IMR-90 (cell line): ENCODE measurements around the gene SYMPK. TPM values are rescaled to one million over a fixed set of nuclear protein-coding genes. Genes with fewer than 3 reads are reported as not detected.

Source experiments
- ATAC-seq: fragments of 200-7000 bp; cut with Tn5 transposase; 2 replicates; pipeline ENCODE4 v1.9.1; 2020; ENCODE audit warnings: low read depth, mild to moderate bottlenecking, moderate library complexity
- BruUV-seq: library from RNA; stranded (reverse); fragments of 400-500 nt; replicated peaks from 2 replicates; lab custom pipeline; 2021; lab: Mats Ljungman, UMichigan
- CTCF ChIA-PET: fragments of 300-600 bp; formaldehyde crosslinking; extraction: SDS; loops from one replicate; lab custom pipeline; 2021; ENCODE audit warnings: antibody characterized with exemption; lab: Yijun Ruan, JAX
- POLR2A ChIA-PET: fragments of 300-600 bp; sonication (Branson Sonifier 250); formaldehyde crosslinking; loops from one replicate; lab custom pipeline; 2022; ENCODE audit warnings: antibody characterized with exemption; ENCODE audit not compliant: unreplicated experiment; lab: Charles Lee
- DNase-seq: peaks from one replicate; pipeline ENCODE4 v3.0.0; 2013
- H2AFZ ChIP-seq: replicated peaks from 2 replicates; pipeline ENCODE3; 2013; ENCODE audit warnings: low read length, mild to moderate bottlenecking; ENCODE audit not compliant: poor library complexity
- H2AK5ac ChIP-seq: 2 replicates; pipeline ENCODE4 v1.6.1; 2013; ENCODE audit warnings: low read depth, low read length, inconsistent platforms
- H2AK9ac ChIP-seq: replicated peaks from 2 replicates; pipeline ENCODE3; 2013; ENCODE audit warnings: mild to moderate bottlenecking, low read depth, low read length, moderate library complexity; ENCODE audit not compliant: poor library complexity
- H2BK120ac ChIP-seq: 2 replicates; pipeline ENCODE4 v1.6.1; 2013; ENCODE audit warnings: low read depth, low read length, inconsistent platforms
- H2BK15ac ChIP-seq: 3 replicates; pipeline ENCODE4 v1.6.1; 2013; ENCODE audit warnings: low read depth, low read length, inconsistent platforms
- H2BK20ac ChIP-seq: 2 replicates; pipeline ENCODE4 v1.6.1; 2013; ENCODE audit warnings: low read depth, mild to moderate bottlenecking, inconsistent platforms, low read length, moderate library complexity
- H2BK5ac ChIP-seq: 2 replicates; pipeline ENCODE4 v1.6.1; 2013; ENCODE audit warnings: mild to moderate bottlenecking, low read depth, low read length, inconsistent platforms; ENCODE audit not compliant: poor library complexity, severe bottlenecking
- H3K14ac ChIP-seq: replicated peaks from 2 replicates; pipeline ENCODE4 v1.6.1; 2013; ENCODE audit warnings: low read depth, low read length, inconsistent platforms
- H3K18ac ChIP-seq: 2 replicates; pipeline ENCODE4 v1.6.1; 2013; ENCODE audit warnings: low read depth, low read length, control low read depth
- H3K23ac ChIP-seq: 2 replicates; pipeline ENCODE4 v1.6.1; 2013; ENCODE audit warnings: low read depth, low read length, inconsistent platforms
- H3K27ac ChIP-seq: 2 replicates; pipeline ENCODE4 v1.5.1; 2013; ENCODE audit warnings: mild to moderate bottlenecking, control low read depth, low read length; ENCODE audit not compliant: insufficient read depth
- H3K27me3 ChIP-seq: 2 replicates; pipeline ENCODE4 v1.6.1; 2013; ENCODE audit warnings: low read length; ENCODE audit not compliant: control insufficient read depth, insufficient read depth
- H3K36me3 ChIP-seq: 2 replicates; pipeline ENCODE4 v1.6.1; 2013; ENCODE audit warnings: low read length, mixed read lengths; ENCODE audit not compliant: control insufficient read depth, insufficient read depth
- H3K4ac ChIP-seq: 2 replicates; pipeline ENCODE4 v1.6.1; 2013; ENCODE audit warnings: low read depth, low read length, inconsistent platforms
- H3K4me1 ChIP-seq: 2 replicates; pipeline ENCODE4 v1.6.1; 2013; ENCODE audit warnings: low read length, mixed read lengths; ENCODE audit not compliant: control insufficient read depth, insufficient read depth
- H3K4me2 ChIP-seq: 2 replicates; pipeline ENCODE4 v1.6.1; 2013; ENCODE audit warnings: low read depth, mild to moderate bottlenecking, control low read depth, low read length, moderate library complexity
- H3K4me3 ChIP-seq: 2 replicates; pipeline ENCODE4 v1.5.1; 2013; ENCODE audit warnings: low read depth, mild to moderate bottlenecking, control low read depth, low read length, moderate library complexity; ENCODE audit not compliant: insufficient read depth
- H3K56ac ChIP-seq: 2 replicates; pipeline ENCODE4 v1.6.1; 2013; ENCODE audit warnings: low read length, inconsistent platforms; ENCODE audit not compliant: insufficient read depth; ENCODE audit errors: extremely low read depth
- H3K79me1 ChIP-seq, 2 experiments: 2 replicates each; pipeline ENCODE4 v1.6.1; 2013; ENCODE audit warnings: low read length in 2 of 2, inconsistent platforms in 1 of 2, low read depth in 1 of 2
- H3K9ac ChIP-seq: 2 replicates; pipeline ENCODE4 v1.6.1; 2013; ENCODE audit warnings: low read depth, low read length, control low read depth
- H3K9me1 ChIP-seq: 2 replicates; pipeline ENCODE4 v1.6.1; 2013; ENCODE audit warnings: low read length, inconsistent platforms; ENCODE audit not compliant: insufficient read depth
- H3K9me3 ChIP-seq: 2 replicates; pipeline ENCODE4 v1.6.1; 2013; ENCODE audit warnings: low read length; ENCODE audit not compliant: control insufficient read depth, insufficient read depth
- H4K20me1 ChIP-seq: 2 replicates; pipeline ENCODE4 v1.6.1; 2013; ENCODE audit warnings: low read length, inconsistent platforms; ENCODE audit not compliant: insufficient read depth
- H4K5ac ChIP-seq: 2 replicates; pipeline ENCODE4 v1.6.1; 2013; ENCODE audit warnings: mild to moderate bottlenecking, low read depth, low read length, control low read depth
- H4K8ac ChIP-seq, 2 experiments: 2 replicates each; pipeline ENCODE4 v1.6.1; 2013; ENCODE audit warnings: low read depth in 2 of 2, low read length in 2 of 2, control low read depth in 1 of 2, inconsistent platforms in 1 of 2
- H4K91ac ChIP-seq: 2 replicates; pipeline ENCODE4 v1.6.1; 2013; ENCODE audit warnings: low read depth, low read length, inconsistent platforms; ENCODE audit not compliant: insufficient read depth
- CEBPB ChIP-seq: IDR thresholded peaks from 2 replicates; pipeline ENCODE4 v1.6.1; 2012; ENCODE audit warnings: low read depth, low read length, improper control_type of control experiment
- CHD1 ChIP-seq: IDR thresholded peaks from 2 replicates; pipeline ENCODE4 v1.6.1; 2012; ENCODE audit warnings: low read depth, low read length, improper control_type of control experiment
- FOS ChIP-seq: fragments of 150-350 bp; IDR thresholded peaks from 2 replicates; pipeline ENCODE4 v1.6.1; 2016; ENCODE audit warnings: low read depth, low read length
- MAFK ChIP-seq: IDR thresholded peaks from 2 replicates; pipeline ENCODE4 v1.6.1; 2012; ENCODE audit warnings: low read depth, low read length, improper control_type of control experiment
- MXI1 ChIP-seq: IDR thresholded peaks from 2 replicates; pipeline ENCODE4 v1.6.1; 2012; ENCODE audit warnings: low read depth, mild to moderate bottlenecking, low read length, moderate library complexity, borderline replicate concordance
- NFE2L2 ChIP-seq: fragments of 150-350 bp; IDR thresholded peaks from 2 replicates; pipeline ENCODE4 v1.6.1; 2016; ENCODE audit warnings: low read depth, mild to moderate bottlenecking, low read length
- POLR2A ChIP-seq: IDR thresholded peaks from 2 replicates; pipeline ENCODE4 v1.6.1; 2012; ENCODE audit warnings: mild to moderate bottlenecking, low read depth, low read length
- RCOR1 ChIP-seq: IDR thresholded peaks from 2 replicates; pipeline ENCODE4 v1.6.1; 2012; ENCODE audit warnings: mild to moderate bottlenecking, low read length, improper control_type of control experiment; ENCODE audit not compliant: insufficient replicate concordance
- RFX5 ChIP-seq: IDR thresholded peaks from 2 replicates; pipeline ENCODE4 v1.8.0; 2012; ENCODE audit warnings: low read depth, mild to moderate bottlenecking, low read length, moderate library complexity
- SMC3 ChIP-seq: fragments of 150-350 bp; IDR thresholded peaks from 2 replicates; pipeline ENCODE4 v1.6.1; 2016; ENCODE audit warnings: low read depth, mild to moderate bottlenecking, antibody characterized with exemption, low read length, moderate library complexity
- WGBS, 2 experiments: methylation state at CpG; one replicate each; pipeline versions ENCODE4 v1.1.5 to v1.1.7; 2013; ENCODE audit warnings: missing lambda C conversion rate in 2 of 2; ENCODE audit not compliant: insufficient read length in 1 of 2; ENCODE audit errors: extremely low coverage in 2 of 2; 5-methylcytosine and 5-hydroxymethylcytosine counted together
- dilution Hi-C: fragments of 300-500 bp; cut with HindIII; formaldehyde crosslinking; loops from one replicate; pipeline ENCODE4 v1.14.3; 2018; ENCODE audit warnings: low sequenced_read_pairs; ENCODE audit not compliant: unreplicated experiment
- in situ Hi-C: fragments of 300-500 bp; cut with MboI; formaldehyde crosslinking; loops from 3 replicates; pipeline ENCODE4 v1.14.3; 2019; ENCODE audit warnings: low sequenced_read_pairs, inconsistent platforms, mixed read lengths
- intact Hi-C: fragments of 100-400 bp; cut with micrococcal nuclease; formaldehyde crosslinking; loops from 2 replicates; pipeline ENCODE4 v1.10.0; 2022
- polyA plus RNA-seq, 3 experiments: library from polyadenylated mRNA; depleted of rRNA; stranded (reverse); fragments of >200 nt; gene quantifications; 2 replicates each; pipeline ENCODE4 v1.2.3, GENCODE V29; 2012; ENCODE audit warnings: low replicate concordance in 1 of 3
- total RNA-seq: library from RNA; depleted of rRNA; stranded (reverse); fragments of >200 nt; gene quantifications from 2 replicates; pipeline ENCODE4 v1.2.3, GENCODE V29; 2012
- TF ChIP-seq, protein P1 (sequence below): conservative IDR thresholded peaks from 2 replicates; pipeline ENCODE4 v1.5.1; 2012; ENCODE audit warnings: mild to moderate bottlenecking, low read depth, low read length, improper control_type of control experiment
- TF ChIP-seq, protein P2 (sequence below): fragments of 150-350 bp; IDR thresholded peaks from 2 replicates; pipeline ENCODE4 v1.6.1; 2017; ENCODE audit warnings: mild to moderate bottlenecking, antibody characterized with exemption, low read length, low read depth
- TF ChIP-seq, protein P3 (sequence below): fragments of 150-350 bp; IDR thresholded peaks from 2 replicates; pipeline ENCODE4 v1.6.1; 2016; ENCODE audit warnings: low read depth, mild to moderate bottlenecking, low read length, moderate library complexity, borderline replicate concordance

SYMPK gene
- total and polyA plus RNA-seq, 2 of the 4 experiments (the other 2 are of a cell fraction): 35.3 to 71.5 TPM

DNA sequence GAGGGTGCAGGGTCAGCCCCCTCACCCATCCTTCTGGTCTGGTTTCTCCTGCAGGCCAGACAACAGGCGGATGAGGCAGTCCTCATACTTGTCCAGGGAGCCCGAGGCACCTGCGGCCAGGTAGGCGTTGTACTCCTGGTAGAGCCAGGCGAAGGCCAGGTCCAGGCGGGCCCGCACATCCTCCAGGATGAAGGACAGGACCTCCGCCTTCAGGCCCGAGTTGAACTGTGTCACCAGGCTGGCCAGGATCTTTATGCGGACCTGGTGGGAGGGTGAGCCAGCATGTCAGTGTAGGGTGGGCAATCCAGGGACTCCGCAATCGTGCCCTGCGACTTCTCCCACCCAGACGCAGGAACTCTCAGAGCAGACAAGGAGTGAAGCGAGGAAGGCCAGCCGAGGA, 34.0 kb downstream of the SYMPK start:
- Histone ChIP-seq H2BK120ac (no peak overlapping the region), H3K4me1 (no peaks in the 10 kb centered on the region), H4K8ac (no peak overlapping the region), H2BK5ac (no peak overlapping the region), H3K79me1 (peaks cover 0 to 4% of the 10 kb centered on the region in 2 experiments; a peak in 3 of 4 replicates), H3K9ac (no peak overlapping the region), H2BK15ac (no peak overlapping the region), H2AK5ac (no peak overlapping the region), H3K4ac (no peak overlapping the region), H3K4me2 (no peak overlapping the region), H3K9me1 (no peaks in the 10 kb centered on the region), H2AFZ (no peak overlapping the region), H2AK9ac (no peak overlapping the region), H3K4me3 (no peak overlapping the region), H3K56ac (no peak overlapping the region), H3K18ac (no peak overlapping the region), H2BK20ac (no peak overlapping the region), H4K20me1 (0 out of 2 replicates have a peak, but pooled peaks cover 7% of the 10 kb centered on the region), H4K91ac (no peak overlapping the region), H3K14ac (no peak overlapping the region), H3K36me3 (peaks cover 82% of the 10 kb centered on the region), H3K27ac (no peak overlapping the region), H3K9me3 (no peaks in the 10 kb centered on the region), H3K27me3 (no peaks in the 10 kb centered on the region), H3K23ac (no peak overlapping the region), H4K5ac (no peak overlapping the region)
- dilution Hi-C loops: no loop called here
- no peak for DNase-seq
- in situ Hi-C loops: no loop called here
- POLR2A ChIA-PET: no interaction called here
- CTCF ChIA-PET: no interaction called here
- 100% methylated on average over 5 of the region's 16 CpGs; no CpG with 5 or more reads in 1 of the 2 experiments for WGBS, 2 experiments
- TF ChIP-seq RFX5: no peak
- no peak for TF ChIP-seq CEBPB
- TF ChIP-seq, protein P1, sequence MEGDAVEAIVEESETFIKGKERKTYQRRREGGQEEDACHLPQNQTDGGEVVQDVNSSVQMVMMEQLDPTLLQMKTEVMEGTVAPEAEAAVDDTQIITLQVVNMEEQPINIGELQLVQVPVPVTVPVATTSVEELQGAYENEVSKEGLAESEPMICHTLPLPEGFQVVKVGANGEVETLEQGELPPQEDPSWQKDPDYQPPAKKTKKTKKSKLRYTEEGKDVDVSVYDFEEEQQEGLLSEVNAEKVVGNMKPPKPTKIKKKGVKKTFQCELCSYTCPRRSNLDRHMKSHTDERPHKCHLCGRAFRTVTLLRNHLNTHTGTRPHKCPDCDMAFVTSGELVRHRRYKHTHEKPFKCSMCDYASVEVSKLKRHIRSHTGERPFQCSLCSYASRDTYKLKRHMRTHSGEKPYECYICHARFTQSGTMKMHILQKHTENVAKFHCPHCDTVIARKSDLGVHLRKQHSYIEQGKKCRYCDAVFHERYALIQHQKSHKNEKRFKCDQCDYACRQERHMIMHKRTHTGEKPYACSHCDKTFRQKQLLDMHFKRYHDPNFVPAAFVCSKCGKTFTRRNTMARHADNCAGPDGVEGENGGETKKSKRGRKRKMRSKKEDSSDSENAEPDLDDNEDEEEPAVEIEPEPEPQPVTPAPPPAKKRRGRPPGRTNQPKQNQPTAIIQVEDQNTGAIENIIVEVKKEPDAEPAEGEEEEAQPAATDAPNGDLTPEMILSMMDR: no peak
- no peak for TF ChIP-seq POLR2A
- TF ChIP-seq RCOR1: no peak
- TF ChIP-seq NFE2L2: no peak
- TF ChIP-seq MAFK: no peak
- TF ChIP-seq, protein P2, sequence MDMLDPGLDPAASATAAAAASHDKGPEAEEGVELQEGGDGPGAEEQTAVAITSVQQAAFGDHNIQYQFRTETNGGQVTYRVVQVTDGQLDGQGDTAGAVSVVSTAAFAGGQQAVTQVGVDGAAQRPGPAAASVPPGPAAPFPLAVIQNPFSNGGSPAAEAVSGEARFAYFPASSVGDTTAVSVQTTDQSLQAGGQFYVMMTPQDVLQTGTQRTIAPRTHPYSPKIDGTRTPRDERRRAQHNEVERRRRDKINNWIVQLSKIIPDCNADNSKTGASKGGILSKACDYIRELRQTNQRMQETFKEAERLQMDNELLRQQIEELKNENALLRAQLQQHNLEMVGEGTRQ: no peak
- TF ChIP-seq CHD1: no peak
- no peak for TF ChIP-seq SMC3
- no peak for TF ChIP-seq FOS
- TF ChIP-seq MXI1: no peak
- TF ChIP-seq, protein P3, sequence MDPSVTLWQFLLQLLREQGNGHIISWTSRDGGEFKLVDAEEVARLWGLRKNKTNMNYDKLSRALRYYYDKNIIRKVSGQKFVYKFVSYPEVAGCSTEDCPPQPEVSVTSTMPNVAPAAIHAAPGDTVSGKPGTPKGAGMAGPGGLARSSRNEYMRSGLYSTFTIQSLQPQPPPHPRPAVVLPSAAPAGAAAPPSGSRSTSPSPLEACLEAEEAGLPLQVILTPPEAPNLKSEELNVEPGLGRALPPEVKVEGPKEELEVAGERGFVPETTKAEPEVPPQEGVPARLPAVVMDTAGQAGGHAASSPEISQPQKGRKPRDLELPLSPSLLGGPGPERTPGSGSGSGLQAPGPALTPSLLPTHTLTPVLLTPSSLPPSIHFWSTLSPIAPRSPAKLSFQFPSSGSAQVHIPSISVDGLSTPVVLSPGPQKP: no peak
- ATAC-seq: no peak
- BruUV-seq: no TSS peak
- intact Hi-C loops: no loop called here
